CD8-positive, alpha-beta memory T cell (primary cell): ENCODE data around the gene HES1. TPM values are rescaled to one million over a fixed set of nuclear protein-coding genes. Genes with fewer than 3 reads are reported as not detected.
"Not testable (repeated sequence)": the region's sequence is repeated elsewhere in the genome, so short reads cannot be mapped to it uniquely, and the experiment has no call there.

Source experiments
- CTCF ChIA-PET: fragments of 350-600 bp; sonication (Branson Sonifier 250); formaldehyde crosslinking; loops from one replicate; lab custom pipeline; 2021; ENCODE audit warnings: antibody characterized with exemption; lab: Charles Lee
- POLR2A ChIA-PET: fragments of 350-600 bp; sonication (Branson Sonifier 250); formaldehyde crosslinking; loops from one replicate; lab custom pipeline; 2021; ENCODE audit warnings: antibody characterized with exemption; lab: Charles Lee
- DNase-seq, 5 donors: peaks; one replicate each; pipeline versions ENCODE4 v3.0.0 to v3.0.0-alpha.2; 2020 to 2022; ENCODE audit warnings: mixed read lengths in 1 of 5
- H3K27ac ChIP-seq: one replicate; pipeline ENCODE4 v1.7.0; 2013; ENCODE audit warnings: low read depth, mild to moderate bottlenecking, low read length, moderate library complexity
- H3K27me3 ChIP-seq: 2 replicates; pipeline ENCODE4 v1.7.0; 2013; ENCODE audit warnings: low read length, mild to moderate bottlenecking; ENCODE audit not compliant: insufficient read depth, poor library complexity, severe bottlenecking
- H3K36me3 ChIP-seq: 2 replicates; pipeline ENCODE4 v1.7.0; 2013; ENCODE audit warnings: mild to moderate bottlenecking, low read length, moderate library complexity; ENCODE audit not compliant: insufficient read depth
- H3K4me1 ChIP-seq: 2 replicates; pipeline ENCODE4 v1.7.0; 2013; ENCODE audit warnings: mild to moderate bottlenecking, low read length, moderate library complexity; ENCODE audit not compliant: insufficient read depth
- H3K4me3 ChIP-seq: 2 replicates; pipeline ENCODE4 v1.7.0; 2013; ENCODE audit warnings: mild to moderate bottlenecking, low read length
- H3K9me3 ChIP-seq: 2 replicates; pipeline ENCODE4 v1.7.0; 2013; ENCODE audit warnings: mild to moderate bottlenecking, low read length
- H3K27ac Mint-ChIP-seq, 8 donors: one replicate each; pipeline ENCODE4 v1.8.0; 2020 to 2021; ENCODE audit warnings: mixed read lengths in 8 of 8, mild to moderate bottlenecking in 6 of 8, inconsistent platforms in 3 of 8, moderate library complexity in 3 of 8
- H3K27me3 Mint-ChIP-seq, 2 donors: one replicate each; pipeline ENCODE4 v1.8.0; 2020 to 2021; ENCODE audit warnings: mixed read lengths in 2 of 2, mild to moderate bottlenecking in 1 of 2, moderate library complexity in 1 of 2
- H3K36me3 Mint-ChIP-seq, 3 donors: one replicate each; pipeline ENCODE4 v1.8.0; 2020 to 2021; ENCODE audit warnings: mixed read lengths in 3 of 3, inconsistent platforms in 1 of 3, mild to moderate bottlenecking in 1 of 3
- H3K4me1 Mint-ChIP-seq, 3 donors: one replicate each; pipeline ENCODE4 v1.8.0; 2020 to 2021; ENCODE audit warnings: mixed read lengths in 3 of 3, inconsistent platforms in 1 of 3, mild to moderate bottlenecking in 1 of 3
- H3K4me3 Mint-ChIP-seq, 7 donors: one replicate each; pipeline ENCODE4 v1.8.0; 2020 to 2021; ENCODE audit warnings: mixed read lengths in 7 of 7, mild to moderate bottlenecking in 6 of 7, moderate library complexity in 4 of 7, inconsistent platforms in 2 of 7
- H3K9me3 Mint-ChIP-seq, 5 donors: one replicate each; pipeline ENCODE4 v1.8.0; 2020 to 2022; ENCODE audit warnings: mixed read lengths in 5 of 5, mild to moderate bottlenecking in 3 of 5, moderate library complexity in 2 of 5, inconsistent platforms in 1 of 5
- polyA plus RNA-seq: library from polyadenylated mRNA; unstranded; fragments of 300-500 nt; fragmentation: Illumina TruSeq; gene quantifications from one replicate; pipeline ENCODE4 v1.2.3, GENCODE V29; 2021
- total RNA-seq, 2 experiments: library from RNA; stranded (reverse); gene quantifications; one replicate each; pipeline ENCODE4 v1.2.3, GENCODE V29; 2021

The HES1 gene
- total and polyA plus RNA-seq, 3 experiments from 2014 or later, result not detected

DNA sequence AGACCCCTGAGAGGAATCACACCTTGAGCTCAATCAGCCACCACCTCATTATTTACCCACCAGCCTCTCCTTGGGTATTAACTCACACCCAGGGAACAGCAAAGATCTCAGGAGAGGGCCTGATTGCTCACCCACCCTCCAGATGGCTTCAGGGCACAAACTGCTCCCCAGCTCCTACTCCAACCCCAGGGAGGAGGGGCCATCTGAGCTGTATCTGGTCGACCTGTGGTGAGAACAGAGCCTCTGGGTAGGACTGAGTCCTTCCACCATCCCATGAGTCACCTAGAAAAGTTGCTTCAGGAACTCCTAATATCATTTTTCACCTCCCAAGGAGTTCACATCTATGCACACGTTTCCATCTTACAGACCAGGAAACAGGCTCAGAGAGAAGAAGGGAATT is 44.8 kb upstream of the HES1 start:
- no peaks in the 10 kb centered on the region for H3K9me3 Mint-ChIP-seq
- H3K27ac Mint-ChIP-seq, result no peak overlapping the region
- CTCF ChIA-PET, result no interaction called here
- no peak overlapping the region for H3K27ac ChIP-seq
- no peaks in the 10 kb centered on the region for H3K4me1 Mint-ChIP-seq
- H3K27me3 ChIP-seq, result no peaks in the 10 kb centered on the region
- H3K4me3 ChIP-seq, result no peak overlapping the region
- POLR2A ChIA-PET, result no interaction called here
- no peaks in the 10 kb centered on the region for H3K4me1 ChIP-seq
- H3K36me3 Mint-ChIP-seq, result no peaks in the 10 kb centered on the region
- no peaks in the 10 kb centered on the region for H3K36me3 ChIP-seq
- peaks cover 9 to 26% of the 10 kb centered on the region in 2 donors for H3K27me3 Mint-ChIP-seq
- DNase-seq, result no peak
- no peak overlapping the region for H3K4me3 Mint-ChIP-seq
- no peaks in the 10 kb centered on the region for H3K9me3 ChIP-seq

DNA sequence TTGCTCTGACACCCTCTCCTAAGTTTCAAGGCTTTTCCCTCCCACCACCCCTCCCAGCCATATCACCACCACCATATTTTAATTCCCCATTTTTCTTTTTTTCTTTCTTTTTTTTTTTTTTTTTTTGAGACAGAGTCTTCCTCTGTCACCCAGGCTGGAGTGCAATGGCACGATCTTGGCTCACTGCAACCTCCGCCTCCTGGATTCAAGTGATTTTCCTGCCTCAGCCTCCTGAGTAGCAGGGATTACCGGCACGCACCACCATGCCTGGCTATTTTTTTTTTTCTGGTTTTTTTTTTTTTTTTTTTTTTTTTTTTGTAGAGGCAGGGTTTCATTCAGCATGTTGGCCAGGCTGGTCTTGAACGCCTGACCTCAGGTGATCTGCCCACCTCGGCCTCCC is 44.1 kb upstream of the HES1 start:
- H3K4me1 ChIP-seq, H3K4me3 Mint-ChIP-seq, H3K9me3 ChIP-seq, POLR2A ChIA-PET, H3K36me3 ChIP-seq, H3K27me3 ChIP-seq, H3K27ac Mint-ChIP-seq, CTCF ChIA-PET, H3K36me3 Mint-ChIP-seq, H3K4me1 Mint-ChIP-seq, DNase-seq, H3K4me3 ChIP-seq, H3K27ac ChIP-seq, H3K9me3 Mint-ChIP-seq: not testable (repeated sequence)
- H3K27me3 Mint-ChIP-seq, result peaks cover 7 to 21% of the 10 kb centered on the region in 2 donors

DNA sequence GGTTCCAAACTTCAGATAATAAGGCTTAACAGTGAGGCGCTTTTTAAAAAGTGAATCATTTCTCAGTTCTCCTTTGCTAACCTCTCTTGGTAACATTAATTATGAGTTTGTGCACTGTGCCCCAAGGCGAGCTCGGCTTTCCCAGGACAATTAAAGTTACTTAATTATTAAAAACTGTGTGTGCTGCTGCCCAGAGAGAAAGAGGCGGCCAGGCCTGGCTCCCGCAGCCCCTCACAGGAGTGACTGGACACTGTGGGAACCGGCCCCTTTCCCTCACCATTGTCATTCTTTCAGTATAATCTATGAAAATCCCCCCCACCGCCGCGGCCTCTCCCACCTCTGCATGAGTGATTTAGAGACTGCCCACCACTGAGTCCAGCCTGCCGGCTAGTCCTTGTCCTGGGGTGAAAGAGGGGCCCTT is 43.1 kb upstream of the HES1 start:
- Mint-ChIP-seq H3K27ac (no peak overlapping the region), H3K27me3 (peaks cover 12 to 16% of the 10 kb centered on the region in 2 donors), H3K4me3 (no peak overlapping the region), H3K9me3 (no peaks in the 10 kb centered on the region), H3K36me3 (no peaks in the 10 kb centered on the region), H3K4me1 (no peaks in the 10 kb centered on the region)
- Histone ChIP-seq H3K9me3 (no peaks in the 10 kb centered on the region), H3K4me1 (no peaks in the 10 kb centered on the region), H3K36me3 (no peaks in the 10 kb centered on the region), H3K27me3 (no peaks in the 10 kb centered on the region), H3K27ac (no peak overlapping the region), H3K4me3 (no peak overlapping the region)
- ChIA-PET POLR2A (no interaction called here), CTCF (no interaction called here)
- no peak for DNase-seq

DNA sequence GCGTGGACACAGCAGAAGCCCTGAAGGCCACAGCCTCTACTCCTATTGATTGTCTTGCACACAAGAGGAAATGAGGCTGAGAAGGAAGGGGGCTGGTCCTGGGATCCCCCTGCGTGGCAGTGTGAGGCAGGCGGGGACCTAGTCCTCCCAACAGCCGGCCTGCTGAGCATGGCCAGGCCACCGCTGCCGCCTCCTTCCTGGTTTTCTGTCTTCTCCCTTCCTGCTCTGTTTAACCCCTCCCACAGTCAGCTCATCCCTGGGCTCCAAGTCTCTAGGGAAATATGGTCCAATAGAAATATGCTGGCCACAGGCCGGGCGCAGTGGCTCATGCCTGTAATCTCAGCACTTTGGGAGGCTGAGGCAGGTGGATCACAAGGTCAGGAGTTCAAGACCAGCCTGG is 42.1 kb upstream of the HES1 start:
- ChIA-PET POLR2A (no interaction called here), CTCF (interaction anchor here (0.6 kb wide), 1 partner anchor 12 kb away, joined by 3 read pairs; no protein-coding TSS in a partner anchor)
- Mint-ChIP-seq H3K27me3 (peaks cover 10 to 22% of the 10 kb centered on the region in 2 donors), H3K9me3 (no peaks in the 10 kb centered on the region), H3K4me3 (no peak overlapping the region), H3K36me3 (no peaks in the 10 kb centered on the region), H3K27ac (no peak overlapping the region), H3K4me1 (no peaks in the 10 kb centered on the region)
- H3K4me1 ChIP-seq, result no peaks in the 10 kb centered on the region
- H3K27me3 ChIP-seq, result no peaks in the 10 kb centered on the region
- no peak overlapping the region for H3K27ac ChIP-seq
- DNase-seq, result no peak
- no peaks in the 10 kb centered on the region for H3K36me3 ChIP-seq
- no peak overlapping the region for H3K4me3 ChIP-seq
- H3K9me3 ChIP-seq, result no peaks in the 10 kb centered on the region

DNA sequence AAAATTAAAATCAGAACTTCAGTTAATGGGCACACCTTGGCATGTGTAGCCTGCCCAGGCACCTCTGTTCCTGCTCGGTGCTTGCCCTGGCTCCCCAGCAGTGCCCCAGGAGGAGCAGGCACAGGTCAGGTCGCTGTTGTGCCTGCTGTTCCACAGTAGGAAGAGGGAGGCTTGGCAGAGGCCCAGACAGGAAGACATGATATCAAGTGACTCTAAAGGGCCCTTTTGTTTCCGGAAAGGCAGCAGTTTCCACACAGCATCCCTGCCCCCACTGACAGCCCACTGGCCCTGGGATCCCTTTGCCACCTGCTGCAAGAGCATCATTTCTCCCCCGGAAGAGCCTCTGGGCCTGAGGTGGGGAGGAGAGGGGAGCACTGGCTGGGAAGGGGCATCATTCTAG is 40.5 kb upstream of the HES1 start:
- Mint-ChIP-seq H3K9me3 (no peaks in the 10 kb centered on the region), H3K36me3 (no peaks in the 10 kb centered on the region), H3K4me1 (no peaks in the 10 kb centered on the region), H3K4me3 (no peak overlapping the region), H3K27ac (no peak overlapping the region), H3K27me3 (peaks cover 12 to 31% of the 10 kb centered on the region in 2 donors)
- POLR2A ChIA-PET, result no interaction called here
- CTCF ChIA-PET, result no interaction called here
- no peaks in the 10 kb centered on the region for H3K36me3 ChIP-seq
- no peaks in the 10 kb centered on the region for H3K27me3 ChIP-seq
- no peak for DNase-seq
- no peaks in the 10 kb centered on the region for H3K4me1 ChIP-seq
- no peaks in the 10 kb centered on the region for H3K9me3 ChIP-seq
- H3K27ac ChIP-seq, result no peak overlapping the region
- no peak overlapping the region for H3K4me3 ChIP-seq

DNA sequence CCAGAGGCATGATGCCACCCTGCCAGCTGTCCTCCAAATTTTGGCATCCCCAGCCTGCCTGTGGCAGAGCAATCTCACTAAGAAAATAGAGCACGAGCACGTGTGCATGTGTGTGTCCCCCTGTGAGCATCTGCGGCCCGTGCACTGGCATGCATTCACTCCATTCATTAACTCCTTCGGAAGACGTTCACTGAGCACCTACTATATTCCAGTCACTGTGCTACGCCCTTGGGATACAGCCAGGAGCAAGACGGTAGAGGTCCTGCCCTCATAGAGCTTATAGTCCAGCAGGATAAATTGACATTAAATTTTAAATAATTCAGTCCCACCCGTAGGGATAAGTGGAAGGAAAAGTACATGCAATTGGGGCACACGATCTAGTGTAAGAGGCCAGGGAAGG is 40.0 kb upstream of the HES1 start:
- Histone ChIP-seq H3K4me1 (no peaks in the 10 kb centered on the region), H3K27me3 (no peaks in the 10 kb centered on the region), H3K27ac (no peak overlapping the region), H3K4me3 (no peak overlapping the region), H3K9me3 (no peaks in the 10 kb centered on the region), H3K36me3 (no peaks in the 10 kb centered on the region)
- ChIA-PET POLR2A (no interaction called here), CTCF (no interaction called here)
- Mint-ChIP-seq H3K4me3 (no peak overlapping the region), H3K36me3 (no peaks in the 10 kb centered on the region), H3K4me1 (no peaks in the 10 kb centered on the region), H3K27ac (no peak overlapping the region), H3K27me3 (peaks cover 12 to 35% of the 10 kb centered on the region in 2 donors), H3K9me3 (no peaks in the 10 kb centered on the region)
- DNase-seq, result no peak

DNA sequence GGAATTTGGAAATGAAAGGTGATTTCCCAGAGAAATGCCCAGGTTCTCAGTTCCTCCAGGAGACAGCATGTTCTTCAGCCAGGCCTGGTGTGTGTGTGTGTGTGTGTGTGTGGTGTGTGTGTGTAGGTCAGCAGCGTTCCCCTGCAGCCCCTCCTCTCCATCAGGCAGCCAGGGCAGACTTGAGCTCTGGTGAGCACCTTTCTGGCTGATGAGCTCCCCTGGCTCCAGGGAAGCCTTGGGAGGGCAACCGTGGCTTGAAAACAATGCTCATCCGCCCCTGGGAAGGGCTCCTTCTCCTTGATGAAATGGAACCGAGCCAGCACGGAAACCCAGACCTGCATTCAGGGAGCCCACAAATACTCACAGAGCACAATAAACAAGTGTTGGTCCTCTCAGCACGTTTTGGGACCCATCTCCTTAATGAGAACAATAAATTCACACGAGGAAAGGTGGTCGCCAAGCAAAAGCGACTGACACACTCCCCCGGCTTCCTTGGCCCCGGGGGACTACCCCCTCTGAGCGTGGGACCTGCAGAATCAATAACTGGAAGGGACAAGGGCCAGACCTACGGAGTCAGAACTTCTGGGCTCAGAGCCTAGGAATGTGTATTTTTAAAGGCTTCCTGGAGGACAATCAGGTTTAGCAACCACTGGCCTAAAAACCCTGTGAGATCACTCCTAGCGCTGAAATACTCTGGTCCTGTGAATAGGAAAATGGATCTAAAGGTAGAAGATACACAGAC is 38.6 kb upstream of the HES1 start:
- no peak for DNase-seq
- Mint-ChIP-seq H3K4me1 (no peaks in the 10 kb centered on the region), H3K27ac (no peak overlapping the region), H3K4me3 (no peak overlapping the region), H3K9me3 (no peaks in the 10 kb centered on the region), H3K27me3 (peaks cover 10 to 33% of the 10 kb centered on the region in 2 donors), H3K36me3 (no peaks in the 10 kb centered on the region)
- Histone ChIP-seq H3K4me1 (no peaks in the 10 kb centered on the region), H3K27me3 (no peaks in the 10 kb centered on the region), H3K27ac (no peak overlapping the region), H3K36me3 (no peaks in the 10 kb centered on the region), H3K9me3 (no peaks in the 10 kb centered on the region), H3K4me3 (no peak overlapping the region)
- CTCF ChIA-PET, result no interaction called here
- POLR2A ChIA-PET, result no interaction called here

DNA sequence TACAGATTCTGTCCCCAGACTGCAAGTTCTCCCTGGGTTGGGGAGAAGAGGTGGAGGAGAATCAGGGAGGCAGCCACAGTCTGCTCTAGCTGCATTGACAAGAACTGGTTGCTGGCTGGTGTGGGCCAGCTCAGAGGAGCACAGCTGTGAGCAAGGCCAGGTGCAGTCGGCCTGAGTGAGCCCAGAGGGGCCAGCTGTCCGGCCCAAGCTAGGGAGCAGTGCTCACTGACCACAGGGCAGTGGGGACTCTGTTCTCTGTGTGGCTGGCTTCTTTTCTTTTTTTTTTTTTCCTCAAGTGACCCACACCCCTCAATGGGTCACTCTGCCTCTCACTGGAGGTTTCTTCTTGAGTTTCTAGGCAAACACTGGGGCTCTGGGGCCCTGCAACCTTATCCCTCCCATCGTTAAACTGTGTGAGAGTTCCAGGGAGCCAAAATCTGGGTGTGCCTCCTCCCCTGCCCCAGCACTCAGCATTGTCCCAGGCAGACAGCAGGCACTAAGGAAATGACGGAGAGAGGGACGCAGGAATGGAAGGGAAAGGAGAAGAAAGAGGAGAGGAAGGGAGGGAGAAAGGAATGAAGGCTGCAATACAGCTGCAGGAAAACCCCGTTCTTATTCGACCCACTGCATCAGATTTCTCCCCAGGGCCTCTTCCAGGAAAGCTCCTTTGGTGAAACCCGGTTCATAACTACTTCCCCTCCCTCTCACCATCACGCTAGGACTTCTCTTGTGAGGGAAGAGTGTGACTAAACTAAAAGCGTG is 37.7 kb upstream of the HES1 start:
- no peak for DNase-seq
- H3K4me3 Mint-ChIP-seq, result no peak overlapping the region
- H3K36me3 Mint-ChIP-seq, result no peaks in the 10 kb centered on the region
- ChIA-PET CTCF (no interaction called here), POLR2A (no interaction called here)
- Histone ChIP-seq H3K36me3 (no peaks in the 10 kb centered on the region), H3K4me1 (no peaks in the 10 kb centered on the region), H3K27ac (peak overlapping the region; percentile 9), H3K4me3 (no peak overlapping the region), H3K27me3 (no peaks in the 10 kb centered on the region), H3K9me3 (no peaks in the 10 kb centered on the region)
- H3K9me3 Mint-ChIP-seq, result no peaks in the 10 kb centered on the region
- H3K4me1 Mint-ChIP-seq, result peaks cover 0 to 1% (median 1%) of the 10 kb centered on the region in 3 donors
- H3K27me3 Mint-ChIP-seq, result peaks cover 10 to 38% of the 10 kb centered on the region in 2 donors
- H3K27ac Mint-ChIP-seq, result no peak overlapping the region
